A673 (cell line): ENCODE data around the gene OR6C68. TPM values are rescaled to one million over a fixed set of nuclear protein-coding genes. Genes with fewer than 3 reads are reported as not detected.
"Not testable (repeated sequence)": the region's sequence is repeated elsewhere in the genome, so short reads cannot be mapped to it uniquely, and the experiment has no call there.

ENCODE experiments used
- BruUV-seq: library from RNA; stranded (reverse); fragments of 400-500 nt; replicated peaks from 2 replicates; lab custom pipeline; 2021; lab: Mats Ljungman, UMichigan
- CTCF ChIA-PET: fragments of 300-600 bp; sonication (Branson Sonifier 250); formaldehyde crosslinking; loops from one replicate; lab custom pipeline; 2022; ENCODE audit warnings: antibody characterized with exemption; lab: Charles Lee
- POLR2A ChIA-PET: fragments of 300-600 bp; sonication (Branson Sonifier 250); formaldehyde crosslinking; loops from one replicate; lab custom pipeline; 2022; ENCODE audit warnings: antibody characterized with exemption; ENCODE audit not compliant: low non-redundant PET; lab: Charles Lee
- DNase-seq: peaks from one replicate; pipeline ENCODE4 v3.0.0-alpha.2; 2015; ENCODE audit warnings: low spot score
- H3K27ac ChIP-seq: fragments of 200-600 bp; sonication (generic); 2 replicates; pipeline ENCODE4 v1.5.1; 2016; ENCODE audit warnings: mixed run types, low read depth, mild to moderate bottlenecking, mixed read lengths, antibody characterized with exemption, low read length; ENCODE audit not compliant: poor library complexity, severe bottlenecking
- H3K27me3 ChIP-seq: fragments of 200-600 bp; sonication (generic); replicated peaks from 2 replicates; pipeline ENCODE4 v1.6.1; 2017; ENCODE audit warnings: mixed run types, low read depth, mild to moderate bottlenecking, mixed read lengths, antibody characterized with exemption, low read length; ENCODE audit not compliant: insufficient read depth, poor library complexity
- H3K36me3 ChIP-seq: fragments of 200-600 bp; sonication (generic); 2 replicates; pipeline ENCODE4 v1.6.1; 2016; ENCODE audit warnings: mixed run types, mild to moderate bottlenecking, mixed read lengths, antibody characterized with exemption, low read length; ENCODE audit not compliant: insufficient read depth, poor library complexity, severe bottlenecking
- H3K4me1 ChIP-seq: fragments of 200-600 bp; sonication (generic); 2 replicates; pipeline ENCODE4 v1.6.1; 2017; ENCODE audit warnings: mixed run types, mild to moderate bottlenecking, mixed read lengths, antibody characterized with exemption, low read length; ENCODE audit not compliant: insufficient read depth, poor library complexity, severe bottlenecking
- H3K4me3 ChIP-seq: fragments of 200-600 bp; sonication (generic); 2 replicates; pipeline ENCODE4 v1.5.1; 2016; ENCODE audit warnings: low read depth, mixed run types, mild to moderate bottlenecking, mixed read lengths, low read length; ENCODE audit not compliant: poor library complexity, severe bottlenecking
- H3K9me3 ChIP-seq: fragments of 200-600 bp; sonication (generic); 2 replicates; pipeline ENCODE4 v1.6.1; 2016; ENCODE audit warnings: mixed run types, low read depth, mild to moderate bottlenecking, mixed read lengths, antibody characterized with exemption, low read length; ENCODE audit not compliant: poor library complexity, severe bottlenecking
- EZH2 ChIP-seq: fragments of 200-600 bp; sonication (generic); IDR thresholded peaks from 2 replicates; pipeline ENCODE4 v1.6.1; 2017; ENCODE audit warnings: borderline replicate concordance, low read depth, mild to moderate bottlenecking, mixed read lengths, antibody characterized with exemption, low read length; ENCODE audit not compliant: poor library complexity, severe bottlenecking
- intact Hi-C: fragments of 100-400 bp; cut with micrococcal nuclease; formaldehyde crosslinking; loops from one replicate; pipeline ENCODE4 v1.10.0; 2022; ENCODE audit not compliant: unreplicated experiment
- total RNA-seq: library from RNA; stranded (reverse); gene quantifications from 2 replicates; pipeline ENCODE4 v1.2.3, GENCODE V29; 2021
- TF ChIP-seq, protein P1 (sequence below): fragments of 300-800, 200-600 bp; sonication (generic); conservative IDR thresholded peaks from 2 replicates; pipeline ENCODE4 v1.5.1; 2017; ENCODE audit warnings: low read depth, mild to moderate bottlenecking, antibody characterized with exemption, low read length, moderate library complexity, mixed read lengths

OR6C68 gene
- total RNA-seq, 1 experiment from 2014 or later = not detected

DNA sequence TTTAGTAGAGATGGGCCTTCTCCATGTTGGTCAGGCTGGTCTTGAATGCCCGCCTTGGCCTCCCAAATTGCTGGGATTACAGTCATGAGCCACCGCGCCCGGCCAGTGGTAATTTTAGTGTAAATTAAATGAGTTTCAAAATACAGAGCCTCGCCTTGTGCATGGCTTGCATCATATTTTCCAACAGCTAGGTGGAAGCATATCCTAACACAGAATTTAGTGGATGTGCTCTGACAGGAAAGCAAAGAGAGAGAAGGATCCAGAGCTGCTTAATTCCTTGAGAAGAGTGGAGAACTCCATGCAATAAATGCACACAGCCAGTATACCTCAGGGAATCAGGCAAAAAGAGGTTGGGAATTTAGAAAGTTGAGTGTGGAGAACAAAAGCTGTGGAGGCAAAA lies 45.9 kb upstream of the OR6C68 start:
- DNase-seq = no peak

DNA sequence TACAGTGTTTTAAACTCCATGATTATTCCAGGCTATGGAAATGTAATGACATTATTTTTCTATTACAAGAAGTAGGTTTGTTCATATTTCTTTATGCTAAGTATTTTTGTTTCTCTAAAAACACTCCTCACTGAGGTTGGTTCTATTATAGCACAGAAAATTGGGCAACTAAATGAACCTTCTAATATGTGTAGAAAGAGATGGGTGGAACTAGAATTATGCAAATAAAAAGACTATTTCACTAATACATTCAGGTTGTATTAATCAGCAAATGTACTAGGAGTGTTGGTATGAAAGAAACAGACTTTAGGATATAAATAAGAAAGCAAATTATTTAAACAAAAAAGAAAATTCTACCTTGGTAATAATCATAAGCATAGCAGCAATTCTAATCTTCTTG lies 43.4 kb upstream of the OR6C68 start:
- Histone ChIP-seq H3K4me3 (no peak overlapping the region), H3K4me1 (no peaks in the 10 kb centered on the region), H3K36me3 (no peaks in the 10 kb centered on the region), H3K27ac (no peak overlapping the region), H3K27me3 (peaks cover 61% of the 10 kb centered on the region), H3K9me3 (no peaks in the 10 kb centered on the region)
- DNase-seq = no peak
- CTCF ChIA-PET = no interaction called here
- TF ChIP-seq EZH2 = no peak
- TF ChIP-seq, protein P1, sequence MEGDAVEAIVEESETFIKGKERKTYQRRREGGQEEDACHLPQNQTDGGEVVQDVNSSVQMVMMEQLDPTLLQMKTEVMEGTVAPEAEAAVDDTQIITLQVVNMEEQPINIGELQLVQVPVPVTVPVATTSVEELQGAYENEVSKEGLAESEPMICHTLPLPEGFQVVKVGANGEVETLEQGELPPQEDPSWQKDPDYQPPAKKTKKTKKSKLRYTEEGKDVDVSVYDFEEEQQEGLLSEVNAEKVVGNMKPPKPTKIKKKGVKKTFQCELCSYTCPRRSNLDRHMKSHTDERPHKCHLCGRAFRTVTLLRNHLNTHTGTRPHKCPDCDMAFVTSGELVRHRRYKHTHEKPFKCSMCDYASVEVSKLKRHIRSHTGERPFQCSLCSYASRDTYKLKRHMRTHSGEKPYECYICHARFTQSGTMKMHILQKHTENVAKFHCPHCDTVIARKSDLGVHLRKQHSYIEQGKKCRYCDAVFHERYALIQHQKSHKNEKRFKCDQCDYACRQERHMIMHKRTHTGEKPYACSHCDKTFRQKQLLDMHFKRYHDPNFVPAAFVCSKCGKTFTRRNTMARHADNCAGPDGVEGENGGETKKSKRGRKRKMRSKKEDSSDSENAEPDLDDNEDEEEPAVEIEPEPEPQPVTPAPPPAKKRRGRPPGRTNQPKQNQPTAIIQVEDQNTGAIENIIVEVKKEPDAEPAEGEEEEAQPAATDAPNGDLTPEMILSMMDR = no peak
- BruUV-seq = no TSS peak
- POLR2A ChIA-PET = no interaction called here
- intact Hi-C loops = no loop called here

More for the DNA sequence above, 45.9 kb upstream of the OR6C68 start:
- no peak overlapping the region for H3K27ac ChIP-seq
- H3K36me3 ChIP-seq = no peaks in the 10 kb centered on the region
- H3K9me3 ChIP-seq = no peaks in the 10 kb centered on the region
- ChIA-PET CTCF (no interaction called here), POLR2A (no interaction called here)
- BruUV-seq = no TSS peak
- no peak for TF ChIP-seq EZH2
- TF ChIP-seq, protein P1 = no peak
- H3K27me3 ChIP-seq = peaks cover 42% of the 10 kb centered on the region
- intact Hi-C loops = no loop called here
- H3K4me3 ChIP-seq = no peak overlapping the region
- no peaks in the 10 kb centered on the region for H3K4me1 ChIP-seq

DNA sequence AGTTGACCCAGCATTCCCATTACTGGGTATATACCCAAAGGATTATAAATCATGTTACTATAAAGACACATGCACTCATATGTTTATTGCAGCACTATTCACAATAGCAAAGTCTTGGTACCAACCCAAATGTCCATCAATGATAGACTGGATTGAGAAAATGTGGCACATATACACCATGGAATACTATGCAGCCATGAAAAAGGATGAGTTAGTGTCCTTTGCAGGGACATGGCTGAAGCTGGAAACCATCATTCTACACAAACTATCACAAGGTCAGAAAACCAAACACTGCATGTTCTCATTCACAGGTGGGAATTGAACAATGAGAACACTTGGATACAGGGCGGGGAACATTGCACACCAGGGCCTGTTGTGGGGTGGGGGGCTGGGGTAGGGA lies 27.3 kb upstream of the OR6C68 start:
- CTCF ChIA-PET, H3K4me1 ChIP-seq, H3K9me3 ChIP-seq, H3K27ac ChIP-seq, POLR2A ChIA-PET, DNase-seq, H3K36me3 ChIP-seq, BruUV-seq, H3K4me3 ChIP-seq, intact Hi-C loops: not testable (repeated sequence)
- H3K27me3 ChIP-seq = peaks cover 35% of the 10 kb centered on the region

DNA sequence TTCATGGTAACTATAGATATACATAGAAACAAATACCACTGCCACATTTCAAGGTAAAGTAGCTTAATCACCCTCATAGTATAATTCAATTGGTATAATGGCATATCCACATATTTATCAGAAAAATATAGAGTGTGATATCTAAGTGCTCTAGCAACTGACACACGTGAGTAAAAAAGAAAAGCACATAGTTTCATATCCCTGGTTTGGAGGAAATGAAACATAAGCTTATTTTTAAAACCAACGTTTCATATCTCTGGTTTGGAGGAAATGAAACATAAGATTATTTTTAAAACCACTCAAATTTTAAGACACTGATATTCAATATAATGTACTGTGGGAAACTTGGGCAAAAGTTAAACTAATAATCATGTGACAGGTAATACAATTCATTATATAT lies 24.3 kb upstream of the OR6C68 start:
- Histone ChIP-seq H3K36me3 (no peaks in the 10 kb centered on the region), H3K27ac (no peak overlapping the region), H3K4me1 (no peaks in the 10 kb centered on the region), H3K27me3 (peaks cover 50% of the 10 kb centered on the region), H3K4me3 (no peak overlapping the region), H3K9me3 (no peaks in the 10 kb centered on the region)
- intact Hi-C loops = no loop called here
- BruUV-seq = no TSS peak
- no peak for TF ChIP-seq EZH2
- TF ChIP-seq, protein P1 = no peak
- DNase-seq = no peak
- ChIA-PET POLR2A (no interaction called here), CTCF (no interaction called here)
